ENCODE measurements around the gene SLC17A7.

SLC17A7 gene

DNA sequence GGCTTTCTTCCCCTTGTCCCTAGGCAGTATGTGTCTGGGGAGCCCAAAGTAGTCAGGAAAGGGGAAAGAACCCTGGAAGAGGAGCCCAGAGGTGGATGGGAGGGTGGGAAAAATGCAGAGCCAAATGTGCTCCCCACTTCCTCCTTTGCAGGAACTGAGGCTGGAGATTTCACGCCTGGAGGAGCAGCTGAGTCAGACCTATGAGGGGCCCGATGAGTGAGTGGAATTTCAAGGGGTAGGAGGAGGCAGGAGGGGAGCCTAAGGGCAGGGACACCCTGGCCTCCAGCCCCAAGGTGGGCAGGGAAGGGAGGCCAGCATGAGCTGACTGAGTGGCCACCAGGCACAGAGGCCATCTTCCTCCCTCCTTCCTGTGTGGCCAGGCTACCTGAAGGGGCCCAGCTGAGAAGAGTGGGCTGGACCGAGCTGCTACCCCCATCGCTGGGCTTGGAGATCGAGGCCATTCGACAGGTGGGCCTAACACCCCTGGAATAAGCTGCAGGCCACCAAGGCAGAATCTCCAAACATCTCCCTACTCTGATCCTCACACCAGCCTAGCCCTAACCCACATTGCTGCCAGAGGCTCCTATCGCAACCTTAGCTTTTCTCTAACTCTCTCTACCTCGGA is 32.4 kb downstream of the SLC17A7 start:
- CTCF ChIA-PET: interaction anchor here (0.8 to 6.9 kb wide), 3 partner anchors 12 to 108 kb away, joined by 3 to 28 read pairs (median 11); no protein-coding TSS in a partner anchor
- no peaks in the 10 kb centered on the region for H3K36me3 ChIP-seq (ENCODE audit: control insufficient read depth in 2 of 2, insufficient read depth in 1 of 2, low read length in 2 of 2)
- no peaks in the 10 kb centered on the region for H3K9me3 ChIP-seq (ENCODE audit: control insufficient read depth, insufficient read depth, low read depth, low read length)
- peaks cover 4% of the 10 kb centered on the region; the same call in 1 of the 2 replicates for H3K4me1 ChIP-seq (ENCODE audit: control insufficient read depth, insufficient read depth, low read length)
- POLR2A ChIA-PET: no interaction called here
- TF ChIP-seq ZNF791 (tag by site-specific recombination; IDR thresholded peaks at IDR 0.05): no peak
- TF ChIP-seq SCRT2 (tag by site-specific recombination; IDR thresholded peaks at IDR 0.05): peak; percentile 71
- TF ChIP-seq ZNF391 (tag by site-specific recombination; IDR thresholded peaks at IDR 0.05; ENCODE audit: borderline replicate concordance, low read depth): no peak
- H3K4me3 ChIP-seq (ENCODE audit: low read depth, low read length): no peak overlapping the region
- H3K27ac ChIP-seq (ENCODE audit: extremely low read depth, low read depth, low read length): no peak overlapping the region

DNA sequence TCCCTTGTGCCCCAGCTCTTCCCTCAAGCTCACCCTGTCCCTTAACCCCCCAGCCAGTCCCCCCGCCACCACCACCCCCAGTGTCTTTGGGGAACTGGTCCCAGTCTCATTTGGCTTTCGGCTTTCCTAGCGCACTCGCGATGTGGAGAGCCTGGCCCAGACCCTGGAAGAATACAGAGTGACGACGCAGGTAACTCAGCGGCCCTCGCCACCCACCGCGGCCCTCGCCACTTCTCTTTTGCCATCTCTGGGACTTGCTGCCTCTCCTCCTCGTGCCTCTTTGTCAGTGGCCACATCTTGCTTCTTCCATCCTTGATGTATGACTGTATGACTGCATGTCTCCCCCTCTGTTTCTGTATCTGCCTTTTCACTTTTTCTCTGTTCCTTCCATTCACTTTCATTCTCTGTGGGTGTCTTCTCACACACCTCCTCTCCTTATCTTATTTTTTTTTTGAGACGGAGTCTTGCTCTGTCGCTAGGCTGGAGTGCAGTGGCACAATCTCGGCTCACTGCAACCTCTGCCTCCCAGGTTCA is 33.8 kb downstream of the SLC17A7 start:
- ChIA-PET CTCF (interaction anchor here (1.0 to 1.6 kb wide), 2 partner anchors 8 to 66 kb away, joined by 3 to 4 read pairs; no protein-coding TSS in a partner anchor), POLR2A (interaction anchor here (0.9 kb wide), 1 partner anchor 13 kb away, joined by 3 read pairs; no protein-coding TSS in a partner anchor)
- Histone ChIP-seq H3K27ac (ENCODE audit: extremely low read depth, low read depth, low read length) (no peak overlapping the region), H3K4me3 (ENCODE audit: low read depth, low read length) (no peak overlapping the region), H3K4me1 (ENCODE audit: control insufficient read depth, insufficient read depth, low read length) (peaks cover 10% of the 10 kb centered on the region), H3K36me3 (ENCODE audit: control insufficient read depth in 2 of 2, insufficient read depth in 1 of 2, low read length in 2 of 2) (no peaks in the 10 kb centered on the region), H3K9me3 (ENCODE audit: control insufficient read depth, insufficient read depth, low read depth, low read length) (no peaks in the 10 kb centered on the region)
- TF ChIP-seq ZNF707 (tag by site-specific recombination; IDR thresholded peaks at IDR 0.05) (no peak), PRDM1 (tag by site-specific recombination; IDR thresholded peaks at IDR 0.05) (0 out of 2 replicates have a peak, but pooled peaks have one; percentile 23), ZNF37A (tag by site-specific recombination; IDR thresholded peaks at IDR 0.05) (no peak)
- TF ChIP-seq, protein P1, sequence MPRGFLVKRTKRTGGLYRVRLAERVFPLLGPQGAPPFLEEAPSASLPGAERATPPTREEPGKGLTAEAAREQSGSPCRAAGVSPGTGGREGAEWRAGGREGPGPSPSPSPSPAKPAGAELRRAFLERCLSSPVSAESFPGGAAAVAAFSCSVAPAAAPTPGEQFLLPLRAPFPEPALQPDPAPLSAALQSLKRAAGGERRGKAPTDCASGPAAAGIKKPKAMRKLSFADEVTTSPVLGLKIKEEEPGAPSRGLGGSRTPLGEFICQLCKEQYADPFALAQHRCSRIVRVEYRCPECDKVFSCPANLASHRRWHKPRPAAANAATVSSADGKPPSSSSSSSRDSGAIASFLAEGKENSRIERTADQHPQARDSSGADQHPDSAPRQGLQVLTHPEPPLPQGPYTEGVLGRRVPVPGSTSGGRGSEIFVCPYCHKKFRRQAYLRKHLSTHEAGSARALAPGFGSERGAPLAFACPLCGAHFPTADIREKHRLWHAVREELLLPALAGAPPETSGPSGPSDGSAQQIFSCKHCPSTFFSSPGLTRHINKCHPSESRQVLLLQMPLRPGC (tag by site-specific recombination; IDR thresholded peaks at IDR 0.05): no peak

DNA sequence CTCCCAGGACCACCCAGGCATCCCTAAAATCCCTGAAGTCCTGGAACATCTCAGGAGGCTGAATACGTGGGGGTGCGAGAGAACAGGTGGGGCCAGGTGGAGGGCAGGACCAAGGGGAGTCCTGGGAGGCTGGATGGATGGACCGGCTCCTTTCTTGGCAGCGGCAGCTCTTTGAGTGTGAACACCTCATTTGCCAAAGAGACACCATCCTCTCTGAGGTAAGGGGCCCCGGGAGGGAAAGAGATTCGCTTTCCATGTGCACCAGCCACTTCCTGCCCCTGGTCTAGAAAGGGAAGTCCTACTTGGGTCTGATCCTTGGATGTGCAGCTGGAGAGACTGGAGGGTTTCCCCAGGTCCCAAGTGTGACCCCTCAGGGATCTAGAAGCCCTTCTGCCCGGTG is 34.2 kb downstream of the SLC17A7 start:
- POLR2A ChIA-PET: interaction anchor here (0.9 kb wide), 1 partner anchor 14 kb away, joined by 3 read pairs; no protein-coding TSS in a partner anchor

More for the DNA sequence above, 34.2 kb downstream of the SLC17A7 start:
- TF ChIP-seq SCRT2 (tag by site-specific recombination; IDR thresholded peaks at IDR 0.05) (no peak), KLF7 (tag by site-specific recombination; IDR thresholded peaks at IDR 0.05; ENCODE audit: borderline replicate concordance) (no peak), RBAK (tag by site-specific recombination; IDR thresholded peaks at IDR 0.05) (no peak), YY1 (tag by site-specific recombination; IDR thresholded peaks at IDR 0.05) (no peak), TCF7L2 (IDR thresholded peaks at IDR 0.05; ENCODE audit: borderline replicate concordance, low read depth, low read length) (no peak), ZNF558 (tag by site-specific recombination; IDR thresholded peaks at IDR 0.05) (no peak), ZNF560 (tag by site-specific recombination; IDR thresholded peaks at IDR 0.05; ENCODE audit: borderline replicate concordance) (no peak), SCRT1 (tag by site-specific recombination; IDR thresholded peaks at IDR 0.05; ENCODE audit: borderline replicate concordance) (no peak), ZNF221 (tag by site-specific recombination; IDR thresholded peaks at IDR 0.05; ENCODE audit: borderline replicate concordance) (no peak), GLI2 (tag by site-specific recombination; IDR thresholded peaks at IDR 0.05; ENCODE audit: borderline replicate concordance, low read depth) (no peak)
- TF ChIP-seq, protein P2, sequence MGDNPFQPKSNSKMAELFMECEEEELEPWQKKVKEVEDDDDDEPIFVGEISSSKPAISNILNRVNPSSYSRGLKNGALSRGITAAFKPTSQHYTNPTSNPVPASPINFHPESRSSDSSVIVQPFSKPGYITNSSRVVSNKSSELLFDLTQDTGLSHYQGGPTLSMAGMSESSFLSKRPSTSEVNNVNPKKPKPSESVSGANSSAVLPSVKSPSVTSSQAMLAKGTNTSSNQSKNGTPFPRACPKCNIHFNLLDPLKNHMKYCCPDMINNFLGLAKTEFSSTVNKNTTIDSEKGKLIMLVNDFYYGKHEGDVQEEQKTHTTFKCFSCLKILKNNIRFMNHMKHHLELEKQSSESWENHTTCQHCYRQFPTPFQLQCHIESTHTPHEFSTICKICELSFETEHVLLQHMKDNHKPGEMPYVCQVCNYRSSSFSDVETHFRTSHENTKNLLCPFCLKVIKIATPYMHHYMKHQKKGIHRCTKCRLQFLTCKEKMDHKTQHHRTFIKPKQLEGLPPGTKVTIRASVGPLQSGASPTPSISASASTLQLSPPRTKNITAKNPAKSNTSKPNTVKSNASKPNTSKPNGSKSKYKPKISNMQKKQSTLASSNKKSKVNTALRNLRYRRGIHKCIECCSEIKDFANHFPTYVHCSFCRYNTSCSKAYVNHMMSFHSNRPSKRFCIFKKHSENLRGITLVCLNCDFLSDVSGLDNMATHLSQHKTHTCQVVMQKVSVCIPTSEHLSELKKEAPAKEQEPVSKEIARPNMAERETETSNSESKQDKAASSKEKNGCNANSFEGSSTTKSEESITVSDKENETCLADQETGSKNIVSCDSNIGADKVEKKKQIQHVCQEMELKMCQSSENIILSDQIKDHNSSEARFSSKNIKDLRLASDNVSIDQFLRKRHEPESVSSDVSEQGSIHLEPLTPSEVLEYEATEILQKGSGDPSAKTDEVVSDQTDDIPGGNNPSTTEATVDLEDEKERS (tag by site-specific recombination; IDR thresholded peaks at IDR 0.05): no peak
- Histone ChIP-seq H3K4me3 (ENCODE audit: low read depth, low read length) (no peak overlapping the region), H3K4me1 (ENCODE audit: control insufficient read depth, insufficient read depth, low read length) (peaks cover 10% of the 10 kb centered on the region), H3K36me3 (ENCODE audit: control insufficient read depth in 2 of 2, insufficient read depth in 1 of 2, low read length in 2 of 2) (no peaks in the 10 kb centered on the region), H3K9me3 (ENCODE audit: control insufficient read depth, insufficient read depth, low read depth, low read length) (no peaks in the 10 kb centered on the region), H3K27ac (ENCODE audit: extremely low read depth, low read depth, low read length) (no peak overlapping the region)
- CTCF ChIA-PET: interaction anchor here (1.0 to 1.7 kb wide), 3 partner anchors 9 to 66 kb away, joined by 3 to 16 read pairs (median 4); no protein-coding TSS in a partner anchor

Measured in HEK293 (cell line).